ENCODE data around the gene SENP1.
"Not testable (repeated sequence)": the region's sequence is repeated elsewhere in the genome, so short reads cannot be mapped to it uniquely, and the experiment has no call there.

SENP1 gene

GRCh38 chr12:48115957-48116356 is 10.1 kb upstream of the SENP1 start:
- in situ Hi-C loops (cut with MboI; ENCODE audit: low sequenced_read_pairs), result no loop called here

- in situ Hi-C loops (cut with MboI; ENCODE audit: low sequenced_read_pairs), result not testable (repeated sequence)
Observed at GRCh38 chr12:48111312-48111693, 5.4 kb upstream of the SENP1 start.

GRCh38 chr12:48110691-48111311 is 4.9 kb upstream of the SENP1 start:
- in situ Hi-C loops (cut with MboI; ENCODE audit: low sequenced_read_pairs), result no loop called here

- in situ Hi-C loops (cut with MboI; ENCODE audit: low sequenced_read_pairs), result no loop called here
Observed at GRCh38 chr12:48109424-48109823, 3.5 kb upstream of the SENP1 start.

GRCh38 chr12:48106681-48107613 is 1.1 kb upstream of the SENP1 start:
- in situ Hi-C loops (cut with MboI; ENCODE audit: low sequenced_read_pairs), result no loop called here

- in situ Hi-C loops (cut with MboI; ENCODE audit: low sequenced_read_pairs), result no loop called here
Observed at GRCh38 chr12:48105321-48105866, 485 bp downstream of the SENP1 start.

- in situ Hi-C loops (cut with MboI; ENCODE audit: low sequenced_read_pairs), result no loop called here
Observed at GRCh38 chr12:48104531-48104930, 1.3 kb downstream of the SENP1 start.

- in situ Hi-C loops (cut with MboI; ENCODE audit: low sequenced_read_pairs), result no loop called here
Observed at GRCh38 chr12:48092611-48093010, 13.3 kb downstream of the SENP1 start.

- in situ Hi-C loops (cut with MboI; ENCODE audit: low sequenced_read_pairs), result no loop called here
Observed at GRCh38 chr12:48086327-48086726, 19.6 kb downstream of the SENP1 start.

- in situ Hi-C loops (cut with MboI; ENCODE audit: low sequenced_read_pairs), result no loop called here
Observed at GRCh38 chr12:48084841-48085460, 20.9 kb downstream of the SENP1 start.

GRCh38 chr12:48084066-48084465 is 21.8 kb downstream of the SENP1 start:
- in situ Hi-C loops (cut with MboI; ENCODE audit: low sequenced_read_pairs), result no loop called here

- in situ Hi-C loops (cut with MboI; ENCODE audit: low sequenced_read_pairs), result no loop called here
Observed at GRCh38 chr12:48080821-48081220, 25.1 kb downstream of the SENP1 start.

GRCh38 chr12:48080285-48080684 is 25.6 kb downstream of the SENP1 start:
- in situ Hi-C loops (cut with MboI; ENCODE audit: low sequenced_read_pairs), result no loop called here

- in situ Hi-C loops (cut with MboI; ENCODE audit: low sequenced_read_pairs), result no loop called here
Observed at GRCh38 chr12:48078901-48079300, 27.0 kb downstream of the SENP1 start.

GRCh38 chr12:48077111-48077510 is 28.8 kb downstream of the SENP1 start:
- in situ Hi-C loops (cut with MboI; ENCODE audit: low sequenced_read_pairs), result no loop called here

- in situ Hi-C loops (cut with MboI; ENCODE audit: low sequenced_read_pairs), result no loop called here
Observed at GRCh38 chr12:48075832-48076231, 30.0 kb downstream of the SENP1 start.

- in situ Hi-C loops (cut with MboI; ENCODE audit: low sequenced_read_pairs), result no loop called here
Observed at GRCh38 chr12:48074266-48074665, 31.6 kb downstream of the SENP1 start.

GRCh38 chr12:48072266-48072665 is 33.6 kb downstream of the SENP1 start:
- in situ Hi-C loops (cut with MboI; ENCODE audit: low sequenced_read_pairs), result no loop called here

- in situ Hi-C loops (cut with MboI; ENCODE audit: low sequenced_read_pairs), result no loop called here
Observed at GRCh38 chr12:48071808-48072207, 34.1 kb downstream of the SENP1 start.

- in situ Hi-C loops (cut with MboI; ENCODE audit: low sequenced_read_pairs), result no loop called here
Observed at GRCh38 chr12:48070731-48071130, 35.1 kb downstream of the SENP1 start.

GRCh38 chr12:48070033-48070432 is 35.8 kb downstream of the SENP1 start:
- in situ Hi-C loops (cut with MboI; ENCODE audit: low sequenced_read_pairs), result no loop called here

- in situ Hi-C loops (cut with MboI; ENCODE audit: low sequenced_read_pairs), result no loop called here
Observed at GRCh38 chr12:48069241-48069640, 36.6 kb downstream of the SENP1 start.

Measured in hTERT RPE-1 (cell line).